H9 (cell line): Measurements from ENCODE around the gene PARD6B. TPM values are rescaled to one million over a fixed set of nuclear protein-coding genes. Genes with fewer than 3 reads are reported as not detected.

ENCODE experiments used
- DNase-seq: peaks from one replicate; pipeline ENCODE4 v3.0.0-alpha.2; 2017
- H2AFZ ChIP-seq: one replicate; pipeline ENCODE4 v1.6.1; 2013; ENCODE audit warnings: mild to moderate bottlenecking, low read length, control low read depth, moderate library complexity
- H2AK5ac ChIP-seq: 2 replicates; pipeline ENCODE4 v1.6.1; 2013; ENCODE audit warnings: low read length, control low read depth, mixed read lengths; ENCODE audit not compliant: insufficient read length
- H2BK120ac ChIP-seq: one replicate; pipeline ENCODE4 v1.6.1; 2013; ENCODE audit warnings: low read depth, mild to moderate bottlenecking, low read length, control low read depth, inconsistent platforms; ENCODE audit not compliant: poor library complexity, severe bottlenecking
- H2BK12ac ChIP-seq: 2 replicates; pipeline ENCODE4 v1.6.1; 2013; ENCODE audit warnings: low read length, control low read depth, mixed read lengths, low read depth; ENCODE audit not compliant: insufficient read length
- H2BK15ac ChIP-seq: 2 replicates; pipeline ENCODE4 v1.6.1; 2013; ENCODE audit warnings: low read depth, low read length, control low read depth
- H2BK20ac ChIP-seq: one replicate; pipeline ENCODE4 v1.6.1; 2013; ENCODE audit warnings: low read depth, mild to moderate bottlenecking, low read length, control low read depth, inconsistent platforms; ENCODE audit not compliant: poor library complexity, severe bottlenecking
- H2BK5ac ChIP-seq: 2 replicates; pipeline ENCODE4 v1.6.1; 2013; ENCODE audit warnings: low read length, control low read depth, mixed read lengths; ENCODE audit not compliant: insufficient read length
- H3K14ac ChIP-seq: 2 replicates; pipeline ENCODE4 v1.6.1; 2013; ENCODE audit warnings: low read length, control low read depth; ENCODE audit not compliant: insufficient read depth
- H3K18ac ChIP-seq: 2 replicates; pipeline ENCODE4 v1.6.1; 2013; ENCODE audit warnings: low read depth, mild to moderate bottlenecking, mixed read lengths, low read length, control low read depth; ENCODE audit not compliant: insufficient read length
- H3K23ac ChIP-seq: 2 replicates; pipeline ENCODE4 v1.6.1; 2013; ENCODE audit warnings: low read length, control low read depth, mixed read lengths, low read depth; ENCODE audit not compliant: insufficient read length
- H3K23me2 ChIP-seq: 2 replicates; pipeline ENCODE4 v1.6.1; 2013; ENCODE audit warnings: low read depth, mild to moderate bottlenecking, mixed read lengths, low read length, control low read depth; ENCODE audit not compliant: insufficient read length, poor library complexity, severe bottlenecking
- H3K27ac ChIP-seq: 2 replicates; pipeline ENCODE4 v1.5.1; 2013; ENCODE audit warnings: low read length, control low read depth, mixed read lengths, low read depth; ENCODE audit not compliant: insufficient read length
- H3K27me3 ChIP-seq: 2 replicates; pipeline ENCODE4 v1.6.1; 2013; ENCODE audit warnings: low read length, control low read depth, inconsistent platforms; ENCODE audit not compliant: insufficient read depth
- H3K4ac ChIP-seq: 2 replicates; pipeline ENCODE4 v1.6.1; 2013; ENCODE audit warnings: low read depth, mild to moderate bottlenecking, control low read depth, inconsistent platforms, low read length, moderate library complexity
- H3K4me1 ChIP-seq: 2 replicates; pipeline ENCODE4 v1.6.1; 2013; ENCODE audit warnings: low read length, control low read depth, inconsistent platforms; ENCODE audit not compliant: insufficient read depth
- H3K4me2 ChIP-seq: 2 replicates; pipeline ENCODE4 v1.6.1; 2013; ENCODE audit warnings: low read length, control low read depth, mixed read lengths; ENCODE audit not compliant: insufficient read length, insufficient read depth
- H3K56ac ChIP-seq: 2 replicates; pipeline ENCODE4 v1.6.1; 2013; ENCODE audit warnings: low read depth, mild to moderate bottlenecking, mixed read lengths, low read length, control low read depth; ENCODE audit not compliant: insufficient read length
- H3K79me1 ChIP-seq: 2 replicates; pipeline ENCODE4 v1.6.1; 2013; ENCODE audit warnings: low read depth, mild to moderate bottlenecking, moderate library complexity, low read length, control low read depth, inconsistent platforms; ENCODE audit not compliant: insufficient read depth, poor library complexity, severe bottlenecking
- H3K79me2 ChIP-seq: 2 replicates; pipeline ENCODE4 v1.6.1; 2013; ENCODE audit warnings: low read length, control low read depth, inconsistent platforms; ENCODE audit not compliant: insufficient read depth
- H3K9ac ChIP-seq: 2 replicates; pipeline ENCODE4 v1.6.1; 2013; ENCODE audit warnings: low read length, control low read depth, mixed read lengths; ENCODE audit not compliant: insufficient read length; ENCODE audit errors: extremely low read depth
- H3K9me3 ChIP-seq: one replicate; pipeline ENCODE4 v1.6.1; 2013; ENCODE audit warnings: low read depth, low read length, inconsistent platforms; ENCODE audit not compliant: control insufficient read depth
- H3T11ph ChIP-seq: one replicate; pipeline ENCODE4 v1.6.1; 2013; ENCODE audit warnings: mild to moderate bottlenecking, low read length, control low read depth, inconsistent platforms
- H4K20me1 ChIP-seq: one replicate; pipeline ENCODE4 v1.6.1; 2013; ENCODE audit not compliant: control insufficient read depth, insufficient read length, insufficient read depth
- H4K5ac ChIP-seq: 2 replicates; pipeline ENCODE4 v1.6.1; 2013; ENCODE audit warnings: low read depth, mild to moderate bottlenecking, mixed read lengths, low read length, control low read depth; ENCODE audit not compliant: insufficient read length
- H4K8ac ChIP-seq: replicated peaks from 2 replicates; pipeline ENCODE4 v1.6.1; 2013; ENCODE audit warnings: low read length, control low read depth, mixed read lengths, low read depth; ENCODE audit not compliant: insufficient read length
- H4K91ac ChIP-seq: 2 replicates; pipeline ENCODE4 v1.6.1; 2013; ENCODE audit warnings: low read depth, mild to moderate bottlenecking, moderate library complexity, mixed read lengths, low read length, control low read depth; ENCODE audit not compliant: insufficient read length
- H3K27ac Mint-ChIP-seq, 3 experiments: 2 replicates in 2 of 3; 3 replicates in 1 of 3; pipeline ENCODE4 v1.8.0; 2020 to 2021; ENCODE audit warnings: mixed read lengths in 3 of 3, mild to moderate bottlenecking in 1 of 3, moderate library complexity in 1 of 3
- H3K27me3 Mint-ChIP-seq: 2 replicates; pipeline ENCODE4 v1.8.0; 2021; ENCODE audit warnings: low read depth, mild to moderate bottlenecking, moderate library complexity, mixed read lengths
- H3K36me3 Mint-ChIP-seq, 3 experiments: 2 replicates in 2 of 3; 3 replicates in 1 of 3; pipeline ENCODE4 v1.8.0; 2020 to 2021; ENCODE audit warnings: low read depth in 3 of 3, mixed read lengths in 3 of 3; ENCODE audit not compliant: insufficient read depth in 1 of 3
- H3K4me1 Mint-ChIP-seq, 2 experiments: 2 replicates each; pipeline ENCODE4 v1.8.0; 2020; ENCODE audit warnings: mixed read lengths in 2 of 2
- H3K4me3 Mint-ChIP-seq, 2 experiments: 2 replicates in 1 of 2; 3 replicates in 1 of 2; pipeline ENCODE4 v1.8.0; 2020 to 2021; ENCODE audit warnings: mild to moderate bottlenecking in 2 of 2, mixed read lengths in 2 of 2, moderate library complexity in 1 of 2
- H3K9me3 Mint-ChIP-seq, 2 experiments: 2 replicates in 1 of 2; 3 replicates in 1 of 2; pipeline ENCODE4 v1.8.0; 2020; ENCODE audit warnings: mild to moderate bottlenecking in 2 of 2, mixed read lengths in 2 of 2, moderate library complexity in 1 of 2
- WGBS: extraction: QIAGEN DNeasy Blood & Tissue Kit; methylation state at CpG from one replicate; pipeline ENCODE4 v1.1.7; 2013; ENCODE audit warnings: missing lambda C conversion rate, low lambda C conversion rate, mixed read lengths; ENCODE audit not compliant: insufficient read length; ENCODE audit errors: extremely low coverage; 5-methylcytosine and 5-hydroxymethylcytosine counted together
- total RNA-seq: library from RNA; stranded (reverse); gene quantifications from 2 replicates; pipeline ENCODE4 v1.2.1, GENCODE V29; 2021
- TF ChIP-seq, protein P1 (sequence below): fragments of 200-600 bp; sonication (generic); conservative IDR thresholded peaks from 3 replicates; pipeline ENCODE4 v1.8.0; 2021; ENCODE audit warnings: antibody characterized with exemption, mild to moderate bottlenecking

PARD6B gene
- total RNA-seq, 1 experiment from 2014 or later = 27.4 TPM

DNA sequence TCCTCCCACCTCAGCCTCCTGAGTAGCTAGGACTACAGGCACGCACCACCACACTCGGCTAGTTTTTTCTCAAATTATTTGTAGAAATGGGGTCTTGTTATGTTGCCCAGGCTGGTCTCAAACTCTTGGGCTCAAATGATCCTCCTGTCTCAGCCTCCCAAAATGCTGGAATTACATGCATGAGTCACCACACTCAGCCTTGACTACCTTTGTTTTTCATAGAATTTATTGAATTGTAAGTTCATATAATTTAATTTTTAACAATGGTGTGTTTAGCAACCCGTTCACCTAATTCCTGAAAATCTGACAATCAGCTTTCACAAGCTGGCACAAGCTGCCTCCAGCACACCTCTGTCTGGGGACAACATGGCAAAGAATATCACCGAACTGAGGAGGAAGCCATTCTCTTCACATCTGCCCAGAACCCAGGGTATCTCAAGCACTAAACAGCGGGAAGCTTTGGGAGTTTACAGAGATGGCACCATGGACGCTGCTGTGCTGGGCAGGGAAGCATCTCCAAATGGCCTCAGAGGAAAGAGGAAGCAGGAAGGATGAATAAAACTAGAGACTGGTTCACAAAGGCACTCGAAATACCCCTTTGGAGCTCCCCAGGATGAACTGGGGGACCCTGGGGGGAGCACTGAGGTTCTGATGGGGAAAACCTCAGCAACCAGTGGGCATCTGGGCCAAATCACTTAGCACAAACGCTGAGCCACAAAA is 43.0 kb upstream of the PARD6B start:
- Histone ChIP-seq H3K56ac (no peak overlapping the region), H3K79me1 (no peaks in the 10 kb centered on the region), H4K5ac (no peak overlapping the region), H3K14ac (no peak overlapping the region), H3K4me1 (peaks cover 3% of the 10 kb centered on the region; the same call in 1 of the 2 replicates), H2AFZ (no peak overlapping the region), H3K18ac (no peak overlapping the region), H3K9ac (no peak overlapping the region), H2BK5ac (no peak overlapping the region), H3K23me2 (peaks cover 21% of the 10 kb centered on the region), H3K79me2 (no peaks in the 10 kb centered on the region), H4K20me1 (no peaks in the 10 kb centered on the region), H3K27me3 (no peaks in the 10 kb centered on the region), H3K9me3 (no peaks in the 10 kb centered on the region), H4K8ac (no peak overlapping the region), H2BK20ac (no peak overlapping the region), H2BK15ac (no peak overlapping the region), H3K23ac (no peak overlapping the region), H4K91ac (no peak overlapping the region), H3K27ac (no peak overlapping the region), H3K4ac (no peak overlapping the region), H3T11ph (no peak overlapping the region), H2BK12ac (no peak overlapping the region), H3K4me2 (no peak overlapping the region), H2AK5ac (no peak overlapping the region), H2BK120ac (no peak overlapping the region)
- Mint-ChIP-seq H3K4me1 (peaks cover 28 to 36% of the 10 kb centered on the region in 2 experiments), H3K27me3 (peaks cover 22% of the 10 kb centered on the region), H3K27ac (peak overlapping the region in 1 of 3 experiments; percentile 48; a peak in 1 of 7 replicates), H3K36me3 (no peaks in the 10 kb centered on the region), H3K4me3 (no peak overlapping the region), H3K9me3 (no peaks in the 10 kb centered on the region)
- WGBS = no CpG with 5 or more reads among the region's 8 CpGs
- no peak for DNase-seq
- TF ChIP-seq, protein P1, sequence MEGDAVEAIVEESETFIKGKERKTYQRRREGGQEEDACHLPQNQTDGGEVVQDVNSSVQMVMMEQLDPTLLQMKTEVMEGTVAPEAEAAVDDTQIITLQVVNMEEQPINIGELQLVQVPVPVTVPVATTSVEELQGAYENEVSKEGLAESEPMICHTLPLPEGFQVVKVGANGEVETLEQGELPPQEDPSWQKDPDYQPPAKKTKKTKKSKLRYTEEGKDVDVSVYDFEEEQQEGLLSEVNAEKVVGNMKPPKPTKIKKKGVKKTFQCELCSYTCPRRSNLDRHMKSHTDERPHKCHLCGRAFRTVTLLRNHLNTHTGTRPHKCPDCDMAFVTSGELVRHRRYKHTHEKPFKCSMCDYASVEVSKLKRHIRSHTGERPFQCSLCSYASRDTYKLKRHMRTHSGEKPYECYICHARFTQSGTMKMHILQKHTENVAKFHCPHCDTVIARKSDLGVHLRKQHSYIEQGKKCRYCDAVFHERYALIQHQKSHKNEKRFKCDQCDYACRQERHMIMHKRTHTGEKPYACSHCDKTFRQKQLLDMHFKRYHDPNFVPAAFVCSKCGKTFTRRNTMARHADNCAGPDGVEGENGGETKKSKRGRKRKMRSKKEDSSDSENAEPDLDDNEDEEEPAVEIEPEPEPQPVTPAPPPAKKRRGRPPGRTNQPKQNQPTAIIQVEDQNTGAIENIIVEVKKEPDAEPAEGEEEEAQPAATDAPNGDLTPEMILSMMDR = no peak
